Measurements from ENCODE around the gene TOMM20. TPM values are rescaled to one million over a fixed set of nuclear protein-coding genes. Genes with fewer than 3 reads are reported as not detected.

The TOMM20 gene
- total RNA-seq, 1 experiment from 2014 or later, result 184 TPM

GRCh38 chr1:235101558-235102258 is 26.9 kb downstream of the TOMM20 start:
- TF ChIP-seq MAX (CRISPR knock-in tag; IDR thresholded peaks at IDR 0.05) (no peak), STAT6 (CRISPR knock-in tag; conservative IDR thresholded peaks at IDR 0.05; ENCODE audit: low read depth) (no peak), PREB (CRISPR knock-in tag; IDR thresholded peaks at IDR 0.05; ENCODE audit: borderline replicate concordance) (no peak), SMAD4 (CRISPR knock-in tag; IDR thresholded peaks at IDR 0.05) (no peak), ELF4 (CRISPR knock-in tag; IDR thresholded peaks at IDR 0.05; ENCODE audit: low read depth) (no peak), ZBTB21 (CRISPR knock-in tag; IDR thresholded peaks at IDR 0.05; ENCODE audit: borderline replicate concordance) (no peak), ZNF317 (CRISPR knock-in tag; IDR thresholded peaks at IDR 0.05; ENCODE audit: borderline replicate concordance, low read depth) (no peak), HMGA2 (CRISPR knock-in tag; IDR thresholded peaks at IDR 0.05) (no peak), ZBTB43 (CRISPR knock-in tag; IDR thresholded peaks at IDR 0.05) (no peak), ZNF263 (CRISPR knock-in tag; IDR thresholded peaks at IDR 0.05; ENCODE audit: low read depth) (no peak), CDX4 (CRISPR knock-in tag; IDR thresholded peaks at IDR 0.05; ENCODE audit: borderline replicate concordance) (no peak), E2F5 (CRISPR knock-in tag; IDR thresholded peaks at IDR 0.05) (no peak), ZNF232 (CRISPR knock-in tag; IDR thresholded peaks at IDR 0.05) (no peak), ZNF532 (CRISPR knock-in tag; IDR thresholded peaks at IDR 0.05; ENCODE audit: borderline replicate concordance) (no peak), NFE2L1 (CRISPR knock-in tag; IDR thresholded peaks at IDR 0.05) (no peak), ZNF138 (CRISPR knock-in tag; conservative IDR thresholded peaks at IDR 0.05) (no peak), AR (CRISPR knock-in tag; IDR thresholded peaks at IDR 0.05) (no peak), GRHL2 (CRISPR knock-in tag; IDR thresholded peaks at IDR 0.05; ENCODE audit: insufficient replicate concordance, severe bottlenecking) (no peak), ZNF219 (CRISPR knock-in tag; IDR thresholded peaks at IDR 0.05; ENCODE audit: borderline replicate concordance) (no peak)
- Mint-ChIP-seq H3K36me3 (peaks cover 2% of the 10 kb centered on the region), H3K4me3 (no peak overlapping the region), H3K27ac (no peak overlapping the region), H3K9me3 (no peaks in the 10 kb centered on the region), H3K4me1 (peaks cover 21% of the 10 kb centered on the region), H3K27me3 (ENCODE audit: low read depth) (no peaks in the 10 kb centered on the region)
- DNase-seq (ENCODE audit: low spot score), result no peak
- ChIA-PET POLR2A (no interaction called here), CTCF (interaction anchor here (1.2 to 4.9 kb wide), 2 partner anchors 8 to 490 kb away, joined by 3 to 31 read pairs; no protein-coding TSS in a partner anchor)
- no peak for ATAC-seq
